ENCODE results near the gene ADAMTS12.

GRCh38 chr5:33659526-33660169, 232.1 kb downstream of the ADAMTS12 start:
- TF ChIP-seq POLR2A (IDR thresholded peaks at IDR 0.05) (no peak), CTCF (IDR thresholded peaks at IDR 0.05 in 4 of 5, conservative IDR thresholded peaks at IDR 0.05 in 1 of 5) (no peak)
